Pancreas (tissue), 10 donors: Measurements from ENCODE around the gene GLOD4. TPM values are rescaled to one million over a fixed set of nuclear protein-coding genes. Genes with fewer than 3 reads are reported as not detected.
A peak's percentile ranks its signal among the peaks of the same experiment; 100 is the strongest.
"Not testable (repeated sequence)": the region's sequence is repeated elsewhere in the genome, so short reads cannot be mapped to it uniquely, and the experiment has no call there.

Experiments used
- ATAC-seq, 4 donors: fragments of 200-7000 bp; cut with Tn5 transposase; one replicate each; pipeline versions ENCODE4 v1.8.0 to v1.9.1; 2020; ENCODE audit warnings: mild to moderate bottlenecking in 4 of 4, moderate library complexity in 4 of 4
- DNase-seq, 6 donors: peaks; one replicate each; pipeline ENCODE4 v3.0.0-alpha.2; 2020
- FAIRE-seq: peaks from 2 replicates; lab custom pipeline; 2012; peaks lifted over from hg19 to GRCh38; lab: Jason Lieb, UNC
- H3K27ac ChIP-seq, 4 donors: fragments of 200-600 bp; sonication (generic); 1 replicate in 3 of 4; 2 replicates in 1 of 4; pipeline versions ENCODE4 v1.5.0 to v1.8.0; 2020
- H3K27me3 ChIP-seq, 4 donors: fragments of 200-600 bp; one replicate each; pipeline ENCODE4 v1.8.0; 2021
- H3K36me3 ChIP-seq, 3 donors: fragments of 200-600 bp; sonication (generic) in 1 of 3; one replicate each; pipeline versions ENCODE4 v1.5.0 to v1.8.0; 2020 to 2021
- H3K4me1 ChIP-seq, 3 donors: fragments of 200-600 bp; one replicate each; pipeline ENCODE4 v1.8.0; 2021
- H3K4me3 ChIP-seq, 4 donors: fragments of 200-600 bp; sonication (generic) in 2 of 4; one replicate each; pipeline versions ENCODE4 v1.5.0 to v1.8.0; 2020 to 2021
- H3K9me3 ChIP-seq, 4 donors: fragments of 200-600 bp; one replicate each; pipeline ENCODE4 v1.8.0; 2021
- WGBS, 2 donors: extraction: QIAGEN DNeasy Blood & Tissue Kit; methylation state at CpG; one replicate each; pipeline ENCODE4 v1.1.7; 2013; 5-methylcytosine and 5-hydroxymethylcytosine counted together
- intact Hi-C, 3 donors: fragments of 100-400 bp; cut with DNase I; formaldehyde crosslinking; loops; one replicate each; pipeline versions ENCODE4 v1.11.1 to v1.14.2; 2022
- polyA plus RNA-seq, 2 donors: library from polyadenylated mRNA; stranded (reverse); fragments of 200-250 nt; gene quantifications; one replicate each; pipeline ENCODE4 v1.2.3, GENCODE V29; 2013
- total RNA-seq, 6 donors: library from RNA; stranded (reverse); fragmentation: NEBNext Ultra II Directional in 4 of 6; extraction: Animal tissue kit (Norgen Biotek cat#: 25700) in 4 of 6; gene quantifications; one replicate each; pipeline versions ENCODE4 v1.2.1 to v1.2.4, GENCODE V29; 2021 to 2023
- TF ChIP-seq, protein P1 (sequence below), 4 donors: fragments of 200-600 bp; sonication (generic) in 3 of 4; IDR thresholded peaks; one replicate each; pipeline versions ENCODE4 v1.5.0 to v1.8.0; 2021; ENCODE audit warnings: antibody characterized with exemption in 4 of 4
- donor health status: healthy with polysubstance abuse.
- donor health status: DM: no; HTN: no; CAD: no; lungs with moderate emphysema.
- donor health status: DM: no; HTN: no; CAD: no.
- donor health status: control.
- donor health status: control.
- donor health status: Bipolar disorder and iron deficiency.
- donor health status: DM: yes; HTN: yes; CAD: no.
- donor health status: DM: no; HTN: no; CAD: no.
- donor health status: DM: no; HTN: no; CAD: no.
- donor health status: DM: yes; HTN: yes; CAD: no.

Gene GLOD4
- total and polyA plus RNA-seq, 8 donors, result 18.7 to 36.8 (median 28.0) TPM

DNA sequence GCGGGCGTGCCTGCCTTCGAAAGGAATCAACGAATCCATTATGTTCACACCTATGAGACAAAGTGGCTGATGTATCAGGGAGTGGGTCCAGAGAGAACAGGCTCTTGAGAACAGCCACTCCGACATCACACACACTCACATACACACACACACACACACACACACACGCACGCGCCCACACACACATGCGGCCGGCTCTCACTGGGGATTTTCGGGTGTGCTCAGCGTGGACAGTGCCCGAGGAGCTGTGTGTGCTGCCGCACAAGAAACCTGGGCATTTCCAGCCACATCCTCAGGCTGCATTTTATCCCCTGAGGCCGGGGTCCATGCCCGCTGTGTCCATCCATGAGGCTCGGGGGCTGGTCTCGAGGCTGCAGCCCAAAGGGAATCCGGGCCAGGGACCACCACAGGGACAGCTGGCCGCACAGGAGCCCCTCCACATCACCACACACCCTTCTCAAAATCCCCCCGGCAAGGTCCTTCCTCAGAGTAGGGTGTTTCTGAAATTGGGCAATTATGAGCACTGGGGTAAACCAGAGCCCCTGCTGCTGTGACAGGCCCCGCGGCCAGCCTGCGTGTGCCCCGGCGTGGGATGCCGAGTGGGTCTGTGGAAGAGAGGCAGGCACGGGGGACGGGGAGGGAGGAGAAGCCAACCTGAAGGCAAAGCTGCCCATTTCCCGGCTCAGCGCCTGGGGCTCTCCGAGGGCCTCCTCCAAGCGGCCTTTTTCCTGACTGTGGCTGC lies 24.9 kb upstream of the GLOD4 start:
- no peaks in the 10 kb centered on the region for H3K27me3 ChIP-seq
- no peaks in the 10 kb centered on the region for H3K9me3 ChIP-seq
- no peaks in the 10 kb centered on the region for H3K36me3 ChIP-seq
- no peak for ATAC-seq
- intact Hi-C loops, result loop anchor here in 1 of 3 donors (10.0 kb wide), 1 partner anchor 58 kb away; no protein-coding TSS in a partner anchor
- DNase-seq, result peak in 1 of 6 donors; percentile 63
- 89% methylated on average over 33 of the region's 33 CpGs for WGBS, 2 donors
- peaks cover 0 to 3% (median 0%) of the 10 kb centered on the region in 3 donors for H3K4me1 ChIP-seq
- TF ChIP-seq, protein P1, sequence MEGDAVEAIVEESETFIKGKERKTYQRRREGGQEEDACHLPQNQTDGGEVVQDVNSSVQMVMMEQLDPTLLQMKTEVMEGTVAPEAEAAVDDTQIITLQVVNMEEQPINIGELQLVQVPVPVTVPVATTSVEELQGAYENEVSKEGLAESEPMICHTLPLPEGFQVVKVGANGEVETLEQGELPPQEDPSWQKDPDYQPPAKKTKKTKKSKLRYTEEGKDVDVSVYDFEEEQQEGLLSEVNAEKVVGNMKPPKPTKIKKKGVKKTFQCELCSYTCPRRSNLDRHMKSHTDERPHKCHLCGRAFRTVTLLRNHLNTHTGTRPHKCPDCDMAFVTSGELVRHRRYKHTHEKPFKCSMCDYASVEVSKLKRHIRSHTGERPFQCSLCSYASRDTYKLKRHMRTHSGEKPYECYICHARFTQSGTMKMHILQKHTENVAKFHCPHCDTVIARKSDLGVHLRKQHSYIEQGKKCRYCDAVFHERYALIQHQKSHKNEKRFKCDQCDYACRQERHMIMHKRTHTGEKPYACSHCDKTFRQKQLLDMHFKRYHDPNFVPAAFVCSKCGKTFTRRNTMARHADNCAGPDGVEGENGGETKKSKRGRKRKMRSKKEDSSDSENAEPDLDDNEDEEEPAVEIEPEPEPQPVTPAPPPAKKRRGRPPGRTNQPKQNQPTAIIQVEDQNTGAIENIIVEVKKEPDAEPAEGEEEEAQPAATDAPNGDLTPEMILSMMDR (IDR thresholded peaks at IDR 0.05), result no peak
- FAIRE-seq, result no peak
- no peak overlapping the region for H3K4me3 ChIP-seq
- no peak overlapping the region for H3K27ac ChIP-seq

DNA sequence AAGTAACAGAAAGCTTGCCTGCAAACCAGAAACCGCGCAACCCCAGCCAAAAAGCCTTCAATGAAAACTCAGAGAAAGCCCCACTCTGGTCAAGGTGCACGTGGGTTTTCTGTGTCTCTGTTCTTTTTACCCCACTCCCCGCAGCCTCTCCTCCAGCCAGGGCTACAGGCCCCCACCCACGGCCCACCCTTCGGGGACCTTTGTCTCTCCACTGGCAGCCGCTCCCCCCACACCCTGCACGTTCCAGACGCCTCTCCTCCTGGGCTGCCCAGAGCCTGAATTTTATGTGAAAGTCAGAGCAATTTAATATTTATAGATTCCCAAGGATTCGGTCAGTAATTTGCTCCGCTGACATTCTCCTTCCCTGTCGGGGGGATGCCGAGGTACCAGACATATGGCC lies 24.3 kb upstream of the GLOD4 start:
- Histone ChIP-seq H3K27ac (no peak overlapping the region), H3K4me1 (peaks cover 0 to 3% (median 0%) of the 10 kb centered on the region in 3 donors), H3K4me3 (no peak overlapping the region), H3K9me3 (no peaks in the 10 kb centered on the region), H3K36me3 (no peaks in the 10 kb centered on the region), H3K27me3 (no peaks in the 10 kb centered on the region)
- ATAC-seq (no peak), DNase-seq (peak in 1 of 6 donors; percentile 55), FAIRE-seq (no peak)
- TF ChIP-seq, protein P1 (IDR thresholded peaks at IDR 0.05), result no peak
- intact Hi-C loops, result loop anchor here in 1 of 3 donors (10.0 kb wide), 1 partner anchor 58 kb away; no protein-coding TSS in a partner anchor
- WGBS, 2 donors, result 82 to 88% methylated on average over 13 of the region's 13 CpGs

DNA sequence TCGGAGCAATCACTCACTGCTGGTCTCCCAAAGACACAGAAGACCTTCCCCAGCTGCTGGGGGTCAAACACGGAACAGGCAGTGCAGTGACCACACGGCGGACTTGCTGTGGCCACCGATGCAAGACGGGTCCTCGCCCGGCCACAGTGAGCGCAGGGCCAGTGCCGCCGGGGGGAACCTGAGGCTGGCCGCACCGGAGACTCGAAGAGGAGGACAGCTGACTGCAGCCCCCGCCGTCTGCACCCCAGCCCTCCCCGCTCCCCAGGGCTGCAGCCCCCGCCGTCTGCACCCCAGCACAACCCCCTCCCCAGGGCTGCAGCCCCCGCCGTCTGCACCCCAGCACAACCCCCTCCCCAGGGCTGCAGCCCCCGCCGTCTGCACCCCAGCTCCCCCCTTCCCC lies 23.8 kb upstream of the GLOD4 start:
- H3K27me3 ChIP-seq, H3K9me3 ChIP-seq, H3K27ac ChIP-seq, FAIRE-seq, H3K4me3 ChIP-seq, H3K36me3 ChIP-seq, ATAC-seq, H3K4me1 ChIP-seq: not testable (repeated sequence)
- intact Hi-C loops, result loop anchor here in 1 of 3 donors (10.0 kb wide), 1 partner anchor 59 kb away; no protein-coding TSS in a partner anchor
- 93 to 96% methylated on average over 11 to 23 of the region's 23 CpGs for WGBS, 2 donors
- DNase-seq, result peak in 1 of 6 donors; percentile 58

- H3K27me3 ChIP-seq, result no peaks in the 10 kb centered on the region
- intact Hi-C loops, result loop anchor here in 1 of 3 donors (10.0 kb wide), 1 partner anchor 60 kb away; no protein-coding TSS in a partner anchor
- TF ChIP-seq, protein P1 (IDR thresholded peaks at IDR 0.05), result no peak
- DNase-seq (peak in 1 of 6 donors; percentile 75), ATAC-seq (no peak), FAIRE-seq (no peak)
- peak overlapping the region in 2 of 4 donors; percentile 19 to 48 for H3K4me3 ChIP-seq
- H3K27ac ChIP-seq, result no peak overlapping the region
- no peaks in the 10 kb centered on the region for H3K36me3 ChIP-seq
- no peaks in the 10 kb centered on the region for H3K9me3 ChIP-seq
- 64 to 87% methylated on average over 41 of the region's 41 CpGs for WGBS, 2 donors
- peaks cover 0 to 3% (median 0%) of the 10 kb centered on the region in 3 donors for H3K4me1 ChIP-seq
Measured at GRCh38 chr17:804541-805435, 22.7 kb upstream of the GLOD4 start.
